Activated naive CD8-positive, alpha-beta T cell treated with anti-CD3 and anti-CD28 coated beads, Interleukin-2, amount 50 U/mL, for 24 hours (primary cell): ENCODE data around the gene C18orf63.

Source experiments
- ATAC-seq: fragments of 150-1000 bp; cut with Tn5 transposase; one replicate; pipeline ENCODE4 v1.10.0; 2021
- DNase-seq: peaks from one replicate; pipeline ENCODE4 v3.0.0; 2021
- H3K27ac Mint-ChIP-seq: one replicate; pipeline ENCODE4 v1.8.0; 2021; ENCODE audit warnings: mild to moderate bottlenecking, mixed read lengths
- H3K27me3 Mint-ChIP-seq: one replicate; pipeline ENCODE4 v1.8.0; 2021; ENCODE audit warnings: mixed read lengths
- H3K36me3 Mint-ChIP-seq: one replicate; pipeline ENCODE4 v1.8.0; 2021; ENCODE audit warnings: low read depth, mixed read lengths
- H3K4me1 Mint-ChIP-seq: one replicate; pipeline ENCODE4 v1.8.0; 2021; ENCODE audit warnings: mixed read lengths
- H3K4me3 Mint-ChIP-seq: one replicate; pipeline ENCODE4 v1.8.0; 2021; ENCODE audit warnings: mild to moderate bottlenecking, moderate library complexity, mixed read lengths
- H3K9me3 Mint-ChIP-seq: one replicate; pipeline ENCODE4 v1.8.0; 2021; ENCODE audit warnings: mixed read lengths

The C18orf63 gene

DNA sequence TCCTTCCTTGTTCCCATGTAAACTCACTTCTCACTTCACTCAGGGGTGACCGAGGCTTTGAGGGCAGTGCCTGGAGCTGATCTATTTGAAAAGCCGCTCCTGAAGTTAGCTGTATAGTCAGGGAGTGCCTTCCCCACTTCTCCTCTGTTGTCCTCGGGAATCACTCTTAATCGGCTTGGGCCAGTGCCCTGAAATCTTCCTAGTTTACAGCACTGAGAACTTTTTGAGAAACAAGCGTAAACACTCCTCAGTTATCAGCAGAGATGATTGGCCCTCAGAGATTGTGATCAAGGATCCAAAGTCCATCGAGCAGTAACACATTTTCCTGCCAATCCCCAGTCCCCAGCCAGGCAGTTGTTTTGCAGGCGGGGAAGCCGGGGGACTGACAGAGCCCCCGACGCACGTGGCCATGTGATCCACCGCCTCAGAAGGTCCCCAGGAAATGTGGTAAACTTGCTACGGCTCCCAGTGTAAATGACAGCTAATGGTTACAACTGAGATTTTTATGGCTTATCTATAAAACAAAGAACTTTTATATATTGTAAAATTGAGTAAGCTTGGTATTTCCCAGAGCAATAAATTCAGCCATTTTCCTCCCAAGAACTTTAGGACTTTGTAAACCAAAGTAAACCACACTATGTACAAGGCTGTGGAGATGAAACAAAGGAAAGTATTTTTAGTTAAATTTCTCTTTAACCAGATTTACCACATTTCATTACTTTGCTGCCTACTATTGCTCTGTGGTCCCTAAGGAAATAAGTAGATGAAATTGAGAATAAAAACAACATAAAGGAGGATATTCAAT, 53.5 kb downstream of the C18orf63 start:
- H3K36me3 Mint-ChIP-seq: no peaks in the 10 kb centered on the region
- ATAC-seq: no peak
- no peak for DNase-seq
- no peaks in the 10 kb centered on the region for H3K9me3 Mint-ChIP-seq
- no peak overlapping the region for H3K4me3 Mint-ChIP-seq
- peaks cover 50% of the 10 kb centered on the region for H3K4me1 Mint-ChIP-seq
- H3K27ac Mint-ChIP-seq: no peak overlapping the region
- H3K27me3 Mint-ChIP-seq: peaks cover 6% of the 10 kb centered on the region

DNA sequence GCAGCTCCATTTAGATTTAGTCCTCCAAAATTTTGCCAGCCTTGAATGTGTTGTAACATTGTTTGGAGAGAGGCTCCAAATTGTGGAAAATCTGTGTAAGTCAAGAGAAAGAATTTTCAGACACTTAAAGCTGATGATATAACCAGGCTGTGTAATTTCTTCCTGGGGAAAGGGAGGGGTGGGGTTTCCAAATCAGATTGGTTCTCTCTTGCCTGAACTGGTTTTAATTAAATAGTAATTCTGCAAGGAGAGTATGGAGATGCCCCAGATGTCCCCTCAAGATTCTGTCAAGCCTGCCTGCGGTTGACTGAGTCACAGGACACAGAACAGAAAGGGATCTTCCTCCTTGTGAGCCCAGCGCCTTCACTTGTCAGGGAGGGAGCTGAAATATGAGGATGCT, 54.5 kb downstream of the C18orf63 start:
- Mint-ChIP-seq H3K4me1 (peaks cover 58% of the 10 kb centered on the region), H3K9me3 (no peaks in the 10 kb centered on the region), H3K27ac (no peak overlapping the region), H3K36me3 (no peaks in the 10 kb centered on the region), H3K27me3 (peaks cover 6% of the 10 kb centered on the region), H3K4me3 (no peak overlapping the region)
- peak; percentile 15 for DNase-seq
- peak; percentile 53 for ATAC-seq

DNA sequence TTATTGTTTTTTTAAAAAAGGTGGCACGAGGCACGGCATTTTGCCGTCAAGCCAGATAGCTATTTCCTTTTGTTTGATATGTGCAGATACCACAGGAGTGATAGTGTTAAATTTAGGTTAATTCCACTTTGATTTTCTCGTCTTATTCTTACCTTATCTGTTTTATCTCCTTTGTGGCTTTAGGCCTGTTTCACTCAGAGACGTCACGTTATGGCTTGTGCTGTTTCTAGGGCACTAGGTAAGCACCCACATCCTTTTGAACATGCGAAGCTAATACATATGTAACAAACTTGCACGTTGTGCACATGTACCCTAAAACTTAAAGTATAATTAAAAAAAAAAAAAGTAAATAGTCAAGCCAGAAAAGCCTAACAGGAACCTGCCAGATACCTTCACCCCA, 57.8 kb downstream of the C18orf63 start:
- no peak for DNase-seq
- Mint-ChIP-seq H3K27me3 (peaks cover 6% of the 10 kb centered on the region), H3K27ac (peak overlapping the region; percentile 67), H3K9me3 (no peaks in the 10 kb centered on the region), H3K4me3 (no peak overlapping the region), H3K4me1 (peaks cover 82% of the 10 kb centered on the region), H3K36me3 (no peaks in the 10 kb centered on the region)
- peak; percentile 76 for ATAC-seq

DNA sequence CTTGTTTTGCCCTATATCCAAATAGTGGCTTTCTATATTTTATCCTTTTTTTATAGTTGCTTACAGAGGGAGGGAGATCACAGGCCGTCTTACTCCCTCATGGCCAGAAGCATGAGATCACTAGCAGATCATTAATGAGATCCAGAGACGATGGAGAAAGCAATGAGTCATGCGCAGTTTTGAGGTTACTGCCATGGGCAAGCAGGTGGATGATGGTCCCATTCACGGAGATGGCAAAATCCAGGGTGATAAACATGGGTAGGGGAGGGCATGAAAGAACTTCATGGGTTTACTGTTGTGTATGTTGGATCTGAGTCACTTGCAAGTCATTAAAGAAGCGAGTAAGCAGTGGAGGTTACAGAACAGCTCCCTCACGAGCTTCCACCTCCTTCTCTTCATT, 60.4 kb downstream of the C18orf63 start:
- Mint-ChIP-seq H3K4me3 (no peak overlapping the region), H3K9me3 (peaks cover 4% of the 10 kb centered on the region), H3K36me3 (no peaks in the 10 kb centered on the region), H3K27ac (no peak overlapping the region), H3K4me1 (peaks cover 65% of the 10 kb centered on the region), H3K27me3 (no peaks in the 10 kb centered on the region)
- no peak for ATAC-seq
- no peak for DNase-seq

DNA sequence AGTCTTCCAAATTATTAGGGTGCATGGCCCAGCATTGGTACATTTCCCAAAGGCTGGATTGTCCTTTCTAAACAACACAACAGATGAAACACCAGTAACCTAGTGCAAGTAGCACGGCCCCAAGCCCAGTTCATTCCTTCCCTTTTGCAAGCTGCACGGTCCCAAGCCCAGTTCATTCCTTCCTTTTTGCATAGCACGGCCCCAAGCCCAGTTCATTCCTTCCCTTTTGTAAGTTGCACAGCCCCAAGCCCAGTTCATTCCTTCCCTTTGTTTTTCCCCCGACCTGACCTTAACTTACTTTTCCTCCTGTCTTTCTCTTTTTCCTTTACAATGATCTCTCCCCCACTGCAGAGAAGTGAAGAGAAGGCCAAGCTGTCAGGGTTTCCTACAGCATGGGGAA, 60.9 kb downstream of the C18orf63 start:
- ATAC-seq: no peak
- H3K4me3 Mint-ChIP-seq: no peak overlapping the region

DNA sequence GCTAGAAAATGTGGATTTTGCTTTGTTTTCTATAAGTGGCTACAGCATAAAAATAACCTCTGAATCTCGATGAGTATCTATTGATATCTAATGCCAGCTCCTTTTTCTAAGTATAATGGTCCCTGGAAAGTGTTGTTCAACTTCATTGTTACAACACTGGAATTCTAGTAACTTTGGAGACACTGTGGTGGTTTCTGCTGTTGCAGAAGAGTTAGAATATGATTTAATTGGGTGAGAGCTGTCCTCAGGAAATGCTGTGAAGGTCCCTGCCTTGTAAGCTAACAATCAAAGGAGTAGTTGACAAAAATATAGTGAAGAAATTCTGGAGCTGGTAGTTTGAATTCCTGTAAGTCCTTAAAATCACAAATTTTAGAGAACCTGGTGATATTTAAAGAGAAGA, 62.1 kb downstream of the C18orf63 start:
- H3K36me3 Mint-ChIP-seq: no peaks in the 10 kb centered on the region
- peaks cover 52% of the 10 kb centered on the region for H3K4me1 Mint-ChIP-seq
- no peaks in the 10 kb centered on the region for H3K27me3 Mint-ChIP-seq
- ATAC-seq (no peak), DNase-seq (no peak)
- H3K4me3 Mint-ChIP-seq: no peak overlapping the region
- H3K9me3 Mint-ChIP-seq: peaks cover 4% of the 10 kb centered on the region
- H3K27ac Mint-ChIP-seq: peak overlapping the region; percentile 35

More for the DNA sequence above, 60.9 kb downstream of the C18orf63 start:
- DNase-seq: no peak
- H3K9me3 Mint-ChIP-seq: peaks cover 4% of the 10 kb centered on the region
- H3K36me3 Mint-ChIP-seq: no peaks in the 10 kb centered on the region
- no peak overlapping the region for H3K27ac Mint-ChIP-seq
- H3K4me1 Mint-ChIP-seq: peaks cover 60% of the 10 kb centered on the region
- H3K27me3 Mint-ChIP-seq: no peaks in the 10 kb centered on the region

DNA sequence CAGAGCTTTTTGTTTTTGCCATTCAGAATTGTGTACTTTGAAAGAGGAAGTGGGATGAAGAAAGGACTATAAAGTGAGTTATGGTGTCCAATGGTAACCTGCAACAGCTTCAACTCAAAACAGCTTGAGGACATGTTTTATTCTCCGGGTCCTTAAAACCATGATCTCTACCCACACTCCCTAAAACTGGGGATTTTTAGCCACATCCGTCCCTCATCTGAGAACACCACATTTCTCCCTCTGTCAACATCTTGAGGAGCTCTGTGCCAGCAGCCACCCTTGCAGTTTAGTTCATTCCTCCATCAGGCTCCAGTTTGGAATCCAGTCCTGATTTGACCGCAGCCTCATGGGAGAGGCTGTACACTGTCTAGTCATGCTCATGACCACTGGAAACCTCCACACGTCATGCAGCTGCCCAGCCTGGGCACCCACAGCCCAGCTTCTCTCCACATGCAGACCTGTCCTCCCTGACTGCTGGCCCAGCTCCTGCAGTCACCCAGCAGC, 62.6 kb downstream of the C18orf63 start:
- H3K27me3 Mint-ChIP-seq: no peaks in the 10 kb centered on the region
- DNase-seq (no peak), ATAC-seq (peak; percentile 48)
- H3K4me3 Mint-ChIP-seq: no peak overlapping the region
- no peaks in the 10 kb centered on the region for H3K36me3 Mint-ChIP-seq
- peaks cover 48% of the 10 kb centered on the region for H3K4me1 Mint-ChIP-seq
- peaks cover 4% of the 10 kb centered on the region for H3K9me3 Mint-ChIP-seq
- peak overlapping the region; percentile 35 for H3K27ac Mint-ChIP-seq

DNA sequence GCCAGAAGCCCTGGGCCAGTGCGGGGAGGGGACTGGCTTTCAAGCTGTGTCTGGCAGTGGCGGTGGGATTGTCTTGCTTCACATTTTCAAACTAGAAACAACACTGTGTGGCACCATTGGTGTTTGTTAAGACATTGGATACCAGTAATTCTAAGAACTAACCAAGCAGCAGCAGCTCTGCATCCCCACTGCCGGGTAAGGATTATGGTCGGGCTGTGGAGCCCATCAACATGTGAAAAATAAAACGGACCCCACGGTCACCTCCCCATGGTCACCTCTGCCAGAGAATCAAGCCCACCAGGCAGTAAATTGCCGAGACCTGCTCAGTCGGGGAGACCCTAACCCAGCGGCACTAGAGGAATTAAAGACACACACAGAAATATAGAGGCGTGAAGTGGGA, 65.3 kb downstream of the C18orf63 start:
- Mint-ChIP-seq H3K4me3 (no peak overlapping the region), H3K27ac (no peak overlapping the region), H3K27me3 (no peaks in the 10 kb centered on the region), H3K4me1 (peaks cover 25% of the 10 kb centered on the region), H3K9me3 (peaks cover 4% of the 10 kb centered on the region), H3K36me3 (no peaks in the 10 kb centered on the region)
- no peak for ATAC-seq
- no peak for DNase-seq

DNA sequence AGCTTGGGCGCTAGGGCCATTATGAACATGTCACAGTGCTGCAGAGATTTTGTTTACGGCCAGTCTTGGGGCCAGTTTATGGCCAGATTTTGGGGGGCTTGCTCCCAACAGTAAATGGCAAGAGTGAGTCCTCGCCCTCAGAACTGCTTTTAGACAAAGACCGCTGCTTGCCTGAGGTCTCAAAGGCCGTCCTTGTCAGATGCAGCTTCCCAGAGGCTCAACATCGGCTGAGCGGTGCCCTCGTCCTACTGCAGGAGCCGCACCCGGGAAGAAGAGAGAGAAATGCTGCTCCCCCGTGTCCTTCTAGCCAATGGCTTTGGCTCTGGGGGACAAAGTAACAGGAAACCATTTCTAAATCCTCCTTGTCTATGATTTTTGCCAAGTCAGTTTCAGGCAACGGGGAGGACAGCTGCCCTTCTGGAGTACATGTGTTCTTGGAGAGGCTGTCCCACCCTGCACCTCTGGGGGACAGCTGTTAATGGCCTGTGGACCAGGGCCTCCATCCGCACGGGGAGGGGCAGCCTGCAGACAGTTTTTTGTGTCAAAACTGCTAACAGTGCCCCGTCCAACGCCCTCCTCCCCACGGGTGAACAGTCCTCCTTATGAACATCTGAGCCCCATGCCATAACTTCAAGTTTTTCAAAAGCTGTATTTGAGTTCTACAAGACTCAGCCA, 66.1 kb downstream of the C18orf63 start:
- H3K9me3 Mint-ChIP-seq: peaks cover 4% of the 10 kb centered on the region
- H3K27ac Mint-ChIP-seq: no peak overlapping the region

DNA sequence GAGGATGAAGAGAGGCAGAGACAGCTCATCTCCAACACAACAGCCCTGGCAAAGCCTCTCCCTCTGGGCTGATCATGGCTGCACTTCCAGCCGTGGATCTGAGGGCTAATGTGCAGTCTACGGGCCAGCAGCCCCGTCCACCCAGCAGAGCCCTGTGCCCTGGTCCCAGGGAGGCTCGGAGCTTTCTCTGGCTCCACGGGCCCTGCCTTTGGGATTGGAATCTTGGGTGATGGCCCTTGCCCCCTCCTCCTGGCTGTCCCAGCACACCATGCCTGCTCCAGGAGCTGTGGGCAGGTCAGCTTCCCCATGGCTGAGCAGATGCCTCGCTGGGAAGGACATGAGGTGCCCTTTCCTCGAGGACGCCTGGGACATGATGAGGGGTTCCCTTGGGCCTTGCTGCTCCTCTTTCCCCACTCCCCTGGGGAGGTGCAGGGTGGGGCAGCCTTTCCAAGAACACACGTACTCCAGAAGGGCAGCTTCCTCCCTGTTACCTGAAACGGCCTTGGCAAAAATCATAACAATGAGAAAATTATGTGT, 66.9 kb downstream of the C18orf63 start:
- DNase-seq (no peak), ATAC-seq (no peak)
- no peak overlapping the region for H3K27ac Mint-ChIP-seq
- no peaks in the 10 kb centered on the region for H3K27me3 Mint-ChIP-seq
- no peaks in the 10 kb centered on the region for H3K36me3 Mint-ChIP-seq
- no peak overlapping the region for H3K4me3 Mint-ChIP-seq
- peaks cover 14% of the 10 kb centered on the region for H3K4me1 Mint-ChIP-seq
- peaks cover 4% of the 10 kb centered on the region for H3K9me3 Mint-ChIP-seq

More for the DNA sequence above, 66.1 kb downstream of the C18orf63 start:
- no peak for ATAC-seq
- Mint-ChIP-seq H3K4me1 (peaks cover 18% of the 10 kb centered on the region), H3K4me3 (no peak overlapping the region), H3K27me3 (no peaks in the 10 kb centered on the region), H3K36me3 (no peaks in the 10 kb centered on the region)
- DNase-seq: no peak

DNA sequence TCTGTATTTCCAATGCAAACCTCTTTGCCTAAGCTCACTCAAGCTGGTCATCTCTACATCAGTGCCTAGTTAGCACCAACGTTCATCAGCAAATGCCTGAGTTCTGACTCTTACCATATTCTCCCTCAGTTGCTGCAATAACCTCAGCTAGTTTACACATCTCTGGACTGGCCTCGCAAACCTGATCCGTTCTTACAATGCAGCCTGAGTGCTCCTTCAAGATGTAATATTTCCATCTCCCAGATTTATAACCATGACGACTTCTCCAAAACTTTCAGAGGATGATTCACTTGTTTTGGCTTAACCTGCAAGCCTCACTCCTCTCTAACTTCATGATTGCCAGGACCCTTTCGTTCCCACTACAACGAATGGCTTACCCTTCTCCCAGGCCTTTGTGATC, 71.7 kb downstream of the C18orf63 start:
- Mint-ChIP-seq H3K27me3 (no peaks in the 10 kb centered on the region), H3K27ac (no peak overlapping the region), H3K4me1 (peaks cover 21% of the 10 kb centered on the region), H3K36me3 (no peaks in the 10 kb centered on the region), H3K4me3 (no peak overlapping the region), H3K9me3 (no peaks in the 10 kb centered on the region)
- DNase-seq (no peak), ATAC-seq (no peak)

DNA sequence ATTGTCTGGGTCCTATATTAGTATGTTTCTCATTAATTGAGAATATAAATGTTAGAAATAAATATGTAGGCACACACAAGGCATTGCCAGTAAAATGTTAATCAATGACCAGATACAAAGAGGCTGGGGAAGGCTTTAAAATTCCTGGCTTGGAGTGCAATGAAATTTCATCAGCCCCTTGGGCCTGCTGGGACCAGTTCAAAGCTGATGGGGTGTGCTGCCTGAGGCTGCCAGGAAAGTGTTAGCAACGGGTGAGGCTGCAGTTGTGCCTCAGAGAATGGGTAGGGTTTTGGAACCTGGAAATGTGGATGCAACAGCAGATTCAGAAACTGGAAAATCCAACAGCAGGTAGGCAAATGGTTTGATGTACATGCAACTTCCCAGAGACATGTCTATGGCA, 72.6 kb downstream of the C18orf63 start:
- peaks cover 2% of the 10 kb centered on the region for H3K27me3 Mint-ChIP-seq
- no peaks in the 10 kb centered on the region for H3K36me3 Mint-ChIP-seq
- H3K9me3 Mint-ChIP-seq: no peaks in the 10 kb centered on the region
- no peak overlapping the region for H3K27ac Mint-ChIP-seq
- DNase-seq: no peak
- peaks cover 21% of the 10 kb centered on the region for H3K4me1 Mint-ChIP-seq
- no peak for ATAC-seq
- no peak overlapping the region for H3K4me3 Mint-ChIP-seq

DNA sequence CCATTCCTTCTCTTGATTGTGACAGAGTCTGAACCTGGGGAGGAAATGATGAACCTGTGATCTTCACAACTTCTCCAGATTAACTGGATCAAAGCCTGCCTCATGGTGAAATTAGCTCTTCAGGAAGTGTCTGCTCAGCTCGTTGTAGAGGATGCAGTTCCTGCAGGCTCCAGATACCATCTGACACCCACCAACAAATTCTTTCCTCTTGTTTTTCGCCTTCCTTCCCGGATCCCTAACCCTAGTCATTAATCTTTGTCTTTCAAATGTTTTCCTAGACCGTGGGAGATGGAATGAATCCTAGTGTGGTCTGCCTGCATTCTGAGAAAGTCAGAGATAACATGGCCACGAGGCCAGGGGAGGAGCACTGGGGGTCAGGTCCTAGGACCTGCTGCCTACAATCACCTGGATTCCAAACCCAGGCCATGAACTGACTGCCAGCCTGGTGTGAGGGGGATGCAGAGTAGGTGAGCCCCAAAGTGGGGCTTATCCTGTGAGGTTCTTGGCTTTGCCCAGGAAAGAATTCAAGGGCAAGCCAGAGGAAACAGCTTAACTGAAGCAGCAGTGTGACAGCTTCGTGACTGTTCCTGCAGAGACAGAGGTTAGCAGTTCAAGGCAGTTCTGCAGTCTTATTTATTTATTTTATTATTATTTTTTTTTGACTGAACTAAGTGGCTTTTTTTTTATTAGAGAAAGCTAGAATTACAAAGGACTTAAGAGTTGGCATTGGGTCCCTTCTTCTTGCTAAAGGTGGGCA, 73.7 kb downstream of the C18orf63 start:
- H3K4me1 Mint-ChIP-seq: peaks cover 21% of the 10 kb centered on the region
- no peak overlapping the region for H3K27ac Mint-ChIP-seq
- peaks cover 2% of the 10 kb centered on the region for H3K27me3 Mint-ChIP-seq
- DNase-seq (no peak), ATAC-seq (no peak)
- no peaks in the 10 kb centered on the region for H3K9me3 Mint-ChIP-seq
- no peaks in the 10 kb centered on the region for H3K36me3 Mint-ChIP-seq
- no peak overlapping the region for H3K4me3 Mint-ChIP-seq

DNA sequence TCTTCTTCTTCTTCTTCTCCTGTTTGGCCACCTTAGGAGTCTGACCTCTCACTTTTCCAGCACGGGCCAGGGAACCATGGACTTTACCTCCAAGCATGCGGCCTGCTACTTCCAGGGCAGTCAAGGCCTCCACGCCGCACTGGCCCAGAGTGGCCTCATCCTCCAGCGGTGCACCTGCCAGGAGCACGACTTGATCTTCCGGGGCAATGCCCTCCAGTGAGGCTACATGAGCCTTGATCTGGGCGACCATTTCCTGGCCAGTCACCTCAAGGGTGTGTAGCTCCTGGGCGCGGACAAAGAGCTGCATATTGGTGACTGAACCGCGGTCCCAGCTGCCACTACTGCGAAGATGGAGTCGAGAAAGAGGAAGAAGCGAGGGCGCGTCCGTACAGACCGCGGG, 74.4 kb downstream of the C18orf63 start:
- peaks cover 2% of the 10 kb centered on the region for H3K27me3 Mint-ChIP-seq
- no peak overlapping the region for H3K27ac Mint-ChIP-seq
- peaks cover 24% of the 10 kb centered on the region for H3K4me1 Mint-ChIP-seq
- no peak for ATAC-seq
- no peaks in the 10 kb centered on the region for H3K36me3 Mint-ChIP-seq
- no peak for DNase-seq
- no peaks in the 10 kb centered on the region for H3K9me3 Mint-ChIP-seq
- no peak overlapping the region for H3K4me3 Mint-ChIP-seq
